Stimulated activated CD8-positive, alpha-beta memory T cell treated with anti-CD3 and anti-CD28 coated beads, Interleukin-15, amount 100 ng/mL, for 4 hours (primary cell): ENCODE measurements around the gene CRACDL.
"Not testable (repeated sequence)": the region's sequence is repeated elsewhere in the genome, so short reads cannot be mapped to it uniquely, and the experiment has no call there.

Source experiments
- DNase-seq, 2 donors: peaks; one replicate each; pipeline ENCODE4 v3.0.0-alpha.2; 2020; ENCODE audit warnings: low read depth in 2 of 2

CRACDL gene

GRCh38 chr2:98907966-98908905 lies 27.8 kb downstream of the CRACDL start:
- no peak for DNase-seq

GRCh38 chr2:98907385-98907784 lies 28.6 kb downstream of the CRACDL start:
- no peak for DNase-seq

GRCh38 chr2:98903767-98904485 lies 32.1 kb downstream of the CRACDL start:
- no peak for DNase-seq

- no peak for DNase-seq
Measured at GRCh38 chr2:98903064-98903355, 33.0 kb downstream of the CRACDL start.

- DNase-seq, result no peak
Measured at GRCh38 chr2:98902209-98903063, 33.6 kb downstream of the CRACDL start.

GRCh38 chr2:98901702-98902101 lies 34.3 kb downstream of the CRACDL start:
- no peak for DNase-seq

- DNase-seq, result no peak
Measured at GRCh38 chr2:98901291-98901690, 34.7 kb downstream of the CRACDL start.

- no peak for DNase-seq
Measured at GRCh38 chr2:98900721-98901120, 35.3 kb downstream of the CRACDL start.

- DNase-seq, result not testable (repeated sequence)
Measured at GRCh38 chr2:98899703-98900078, 36.3 kb downstream of the CRACDL start.

- DNase-seq, result no peak
Measured at GRCh38 chr2:98899041-98899702, 36.9 kb downstream of the CRACDL start.

- no peak for DNase-seq
Measured at GRCh38 chr2:98898423-98898841, 37.6 kb downstream of the CRACDL start.

- DNase-seq, result no peak
Measured at GRCh38 chr2:98897746-98898145, 38.3 kb downstream of the CRACDL start.

GRCh38 chr2:98896944-98897343 lies 39.1 kb downstream of the CRACDL start:
- DNase-seq, result no peak

GRCh38 chr2:98896416-98896815 lies 39.6 kb downstream of the CRACDL start:
- no peak for DNase-seq

GRCh38 chr2:98895901-98896300 lies 40.1 kb downstream of the CRACDL start:
- no peak for DNase-seq

- DNase-seq, result no peak
Measured at GRCh38 chr2:98895221-98895620, 40.8 kb downstream of the CRACDL start.

- DNase-seq, result no peak
Measured at GRCh38 chr2:98894331-98895000, 41.6 kb downstream of the CRACDL start.

GRCh38 chr2:98893911-98894321 lies 42.1 kb downstream of the CRACDL start:
- no peak for DNase-seq

- no peak for DNase-seq
Measured at GRCh38 chr2:98892871-98893270, 43.2 kb downstream of the CRACDL start.

- no peak for DNase-seq
Measured at GRCh38 chr2:98891591-98891990, 44.4 kb downstream of the CRACDL start.

GRCh38 chr2:98886066-98886554 lies 49.9 kb downstream of the CRACDL start:
- no peak for DNase-seq
